A549 (cell line): ENCODE measurements around the gene MAP2K7.

Experiments used
- CEBPB ChIP-seq, 2 experiments: fragments of >200 bp in 1 of 2; sonication (Bioruptor Twin) in 1 of 2; formaldehyde crosslinking in 1 of 2; IDR thresholded peaks; 2 replicates each; pipeline ENCODE4 v1.6.1; 2012 to 2016
- CHD2 ChIP-seq: fragments of 150-350 bp; IDR thresholded peaks from 2 replicates; pipeline ENCODE4 v1.6.1; 2014; ENCODE audit warnings: low read length; ENCODE audit not compliant: partially characterized antibody
- MYC ChIP-seq: IDR thresholded peaks from 2 replicates; pipeline ENCODE4 v1.6.1; 2012; ENCODE audit warnings: mild to moderate bottlenecking, inconsistent platforms, low read length, improper control_type of control experiment, borderline replicate concordance
- NR3C1 ChIP-seq: fragments of >200 bp; sonication (Bioruptor Twin); formaldehyde crosslinking; IDR thresholded peaks from 3 replicates; pipeline ENCODE4 v1.6.1; 2017
- RAD21 ChIP-seq, 2 experiments: fragments of >200 bp in 1 of 2; sonication (Bioruptor Twin) in 1 of 2; formaldehyde crosslinking in 1 of 2; IDR thresholded peaks in 1 of 2; conservative IDR thresholded peaks in 1 of 2; 2 replicates in 1 of 2; 3 replicates in 1 of 2; pipeline ENCODE4 v1.6.1; 2012 to 2018; ENCODE audit warnings: inconsistent platforms in 1 of 2
- TF ChIP-seq, protein P1 (sequence below): fragments of >200 bp; sonication (Bioruptor Twin); formaldehyde crosslinking; IDR thresholded peaks from 3 replicates; pipeline ENCODE4 v1.5.1; 2016

DNA sequence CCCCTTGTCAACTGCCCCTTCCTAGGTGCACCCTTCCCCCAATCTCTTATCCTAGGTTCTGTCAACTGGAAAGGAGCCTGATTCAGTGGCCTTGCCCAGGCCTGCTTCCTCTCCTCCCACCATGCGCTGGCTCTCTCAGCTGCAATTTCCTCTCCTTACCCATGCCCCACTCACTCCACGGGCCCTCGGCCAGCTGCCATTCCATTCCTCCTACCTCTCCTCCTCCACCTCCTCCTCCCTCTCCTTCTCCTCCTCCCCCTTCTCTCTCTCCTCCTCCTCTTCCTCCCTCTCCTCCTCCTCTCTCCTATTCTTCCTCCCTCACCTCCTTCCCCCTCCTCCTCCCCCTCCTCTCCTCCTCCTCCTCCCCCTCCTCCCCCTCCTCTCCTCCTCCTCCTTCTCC is 49.4 kb downstream of the MAP2K7 start:
- TF ChIP-seq MYC (no peak), CEBPB (IDR thresholded peaks at IDR 0.05) (no peak), NR3C1 (no peak), RAD21 (conservative IDR thresholded peaks at IDR 0.05 in 1 of 2, IDR thresholded peaks at IDR 0.05 in 1 of 2) (no peak), CHD2 (no peak)
- TF ChIP-seq, protein P1, sequence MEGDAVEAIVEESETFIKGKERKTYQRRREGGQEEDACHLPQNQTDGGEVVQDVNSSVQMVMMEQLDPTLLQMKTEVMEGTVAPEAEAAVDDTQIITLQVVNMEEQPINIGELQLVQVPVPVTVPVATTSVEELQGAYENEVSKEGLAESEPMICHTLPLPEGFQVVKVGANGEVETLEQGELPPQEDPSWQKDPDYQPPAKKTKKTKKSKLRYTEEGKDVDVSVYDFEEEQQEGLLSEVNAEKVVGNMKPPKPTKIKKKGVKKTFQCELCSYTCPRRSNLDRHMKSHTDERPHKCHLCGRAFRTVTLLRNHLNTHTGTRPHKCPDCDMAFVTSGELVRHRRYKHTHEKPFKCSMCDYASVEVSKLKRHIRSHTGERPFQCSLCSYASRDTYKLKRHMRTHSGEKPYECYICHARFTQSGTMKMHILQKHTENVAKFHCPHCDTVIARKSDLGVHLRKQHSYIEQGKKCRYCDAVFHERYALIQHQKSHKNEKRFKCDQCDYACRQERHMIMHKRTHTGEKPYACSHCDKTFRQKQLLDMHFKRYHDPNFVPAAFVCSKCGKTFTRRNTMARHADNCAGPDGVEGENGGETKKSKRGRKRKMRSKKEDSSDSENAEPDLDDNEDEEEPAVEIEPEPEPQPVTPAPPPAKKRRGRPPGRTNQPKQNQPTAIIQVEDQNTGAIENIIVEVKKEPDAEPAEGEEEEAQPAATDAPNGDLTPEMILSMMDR, result no peak
